Stimulated activated CD8-positive, alpha-beta memory T cell treated with anti-CD3 and anti-CD28 coated beads, Interleukin-7, amount 100 ng/mL, for 1 hour (primary cell): Measurements from ENCODE around the gene MLST8.
"Not testable (repeated sequence)": the region's sequence is repeated elsewhere in the genome, so short reads cannot be mapped to it uniquely, and the experiment has no call there.

Source experiments
- DNase-seq, 2 donors: peaks; one replicate each; pipeline ENCODE4 v3.0.0-alpha.2; 2020; ENCODE audit warnings: low read depth in 2 of 2

The MLST8 gene

GRCh38 chr16:2244926-2245795 lies 39.9 kb downstream of the MLST8 start:
- DNase-seq, result no peak

GRCh38 chr16:2246301-2246885 lies 41.1 kb downstream of the MLST8 start:
- DNase-seq, result no peak

GRCh38 chr16:2250652-2251295 lies 45.5 kb downstream of the MLST8 start:
- DNase-seq, result no peak

GRCh38 chr16:2251296-2252111 lies 46.2 kb downstream of the MLST8 start, which contains the start of gene ECI1:
Gene ECI1 (minus strand): TSS chr16:2251587. CDS start chr16:2251566, 21 bp downstream.
- peak; percentile 54 to 64 for DNase-seq

GRCh38 chr16:2252806-2253148 lies 47.5 kb downstream of the MLST8 start:
- DNase-seq, result no peak

- DNase-seq, result no peak
These were observed 48.0 kb downstream of the MLST8 start for GRCh38 chr16:2253293-2253692.

- no peak for DNase-seq
These were observed 51.4 kb downstream of the MLST8 start for GRCh38 chr16:2256531-2257140.

GRCh38 chr16:2257726-2258125 lies 52.5 kb downstream of the MLST8 start:
- no peak for DNase-seq

GRCh38 chr16:2258530-2258929 lies 53.3 kb downstream of the MLST8 start:
- not testable (repeated sequence) for DNase-seq
